Right ventricle myocardium inferior (tissue), 1 donor: Measurements from ENCODE around the gene QSOX2. TPM values are rescaled to one million over a fixed set of nuclear protein-coding genes. Genes with fewer than 3 reads are reported as not detected.

Source experiments
- total RNA-seq: library from RNA; stranded (reverse); fragmentation: NEBNext Ultra II Directional; extraction: Animal tissue kit (Norgen Biotek cat#: 25700); gene quantifications from one replicate; pipeline ENCODE4 v1.2.1, GENCODE V29; 2021
- donor health status: DM: no; HTN: yes; CAD: no; lungs with severe emphysema.

QSOX2 gene
- total RNA-seq, 1 donor from 2014 or later, result 8.3 TPM

Other genes starting within 250 kb of the QSOX2 start
- 37.0 TPM for gene NACC2, start 150.5 kb downstream of the QSOX2 start, total RNA-seq
- 18.7 TPM for gene TMEM250, start 126.9 kb downstream of the QSOX2 start, total RNA-seq
- not detected for gene LHX3, start 40.7 kb downstream of the QSOX2 start, total RNA-seq
- gene CCDC187, start 58.3 kb upstream of the QSOX2 start, total RNA-seq, result not detected
- gene GPSM1, start 81.7 kb upstream of the QSOX2 start, total RNA-seq, result 48.6 TPM
- gene DNLZ, start 117.9 kb upstream of the QSOX2 start, total RNA-seq, result 40.6 TPM
- 1.4 TPM for gene CARD9, start 127.9 kb upstream of the QSOX2 start, total RNA-seq
- 4.0 TPM for gene SNAPC4, start 154.4 kb upstream of the QSOX2 start, total RNA-seq
- gene ENTR1, start 164.8 kb upstream of the QSOX2 start, total RNA-seq, result 23.7 TPM
- gene PMPCA, start 164.8 kb upstream of the QSOX2 start, total RNA-seq, result 71.8 TPM
- 10.8 TPM for gene INPP5E, start 194.0 kb upstream of the QSOX2 start, total RNA-seq
- 22.3 TPM for gene SEC16A, start 237.2 kb upstream of the QSOX2 start, total RNA-seq